K562 (cell line): ENCODE data around the gene RNF168. TPM values are rescaled to one million over a fixed set of nuclear protein-coding genes. Genes with fewer than 3 reads are reported as not detected.

Experiments used
- GABPA ChIP-seq: fragments of 200-800 bp; sonication (Bioruptor generic); conservative IDR thresholded peaks from 2 replicates; pipeline ENCODE4 v1.6.1; 2016; ENCODE audit warnings: low read depth, missing genetic modification characterization, missing compliant biosample characterization
- HDGF ChIP-seq: fragments of 450-650 bp; IDR thresholded peaks from 2 replicates; pipeline ENCODE4 v1.6.1; 2016
- KDM1A ChIP-seq, 2 experiments: fragments of 450-650 bp; IDR thresholded peaks; 2 replicates each; pipeline ENCODE4 v1.6.1; 2016; ENCODE audit warnings: mild to moderate bottlenecking in 2 of 2
- MNT ChIP-seq, 2 experiments: fragments of 450-650 bp; conservative IDR thresholded peaks; 2 replicates each; pipeline ENCODE4 v1.6.1; 2017; ENCODE audit warnings: mild to moderate bottlenecking in 2 of 2, moderate library complexity in 2 of 2
- PHB ChIP-seq: fragments of 250-450 bp; sonication (Bioruptor Pico); IDR thresholded peaks from 2 replicates; pipeline ENCODE4 v1.5.0; 2021
- POLR2B ChIP-seq: fragments of 450-650 bp; IDR thresholded peaks from 2 replicates; pipeline ENCODE4 v1.6.1; 2018; ENCODE audit warnings: low read depth; ENCODE audit not compliant: partially characterized antibody
- POLR2H ChIP-seq: IDR thresholded peaks from 2 replicates; pipeline ENCODE4 v1.6.1; 2016; ENCODE audit warnings: missing genetic modification characterization, low read depth, mild to moderate bottlenecking, control low read depth, missing compliant biosample characterization, moderate library complexity
- RBM15 ChIP-seq: fragments of 200-400 bp; formaldehyde crosslinking; IDR thresholded peaks from 2 replicates; pipeline ENCODE4 v1.6.1; 2018; ENCODE audit warnings: mild to moderate bottlenecking, low read length, moderate library complexity; ENCODE audit not compliant: insufficient read depth
- RREB1 ChIP-seq: fragments of 250-450 bp; sonication (Bioruptor Pico); IDR thresholded peaks from 2 replicates; pipeline ENCODE4 v1.4.0; 2020
- SIX5 ChIP-seq, 2 experiments: IDR thresholded peaks; 2 replicates each; pipeline ENCODE4 v1.6.1; 2011; ENCODE audit warnings: low read length in 2 of 2, borderline replicate concordance in 1 of 2, low read depth in 1 of 2, mild to moderate bottlenecking in 1 of 2, moderate library complexity in 1 of 2; ENCODE audit not compliant: insufficient read depth in 1 of 2
- SRSF7 ChIP-seq: fragments of 200-400 bp; formaldehyde crosslinking; optimal IDR thresholded peaks from 2 replicates; pipeline ENCODE3; 2017; ENCODE audit warnings: mild to moderate bottlenecking, low read depth, low read length
- STAT5A ChIP-seq: IDR thresholded peaks from 2 replicates; pipeline ENCODE4 v1.6.1; 2012; ENCODE audit warnings: low read length, inconsistent platforms, borderline replicate concordance
- TAF9B ChIP-seq: fragments of 450-650 bp; IDR thresholded peaks from 2 replicates; pipeline ENCODE4 v1.6.1; 2018; ENCODE audit warnings: mild to moderate bottlenecking; ENCODE audit not compliant: partially characterized antibody
- ZNF175 ChIP-seq: fragments of 200-800 bp; sonication (Bioruptor generic); IDR thresholded peaks from 2 replicates; pipeline ENCODE4 v1.6.1; 2016; ENCODE audit warnings: low read depth, mild to moderate bottlenecking, missing genetic modification characterization, missing compliant biosample characterization
- ZNF436 ChIP-seq: fragments of 250-450, 450-650 bp; sonication (Bioruptor Pico); formaldehyde crosslinking; IDR thresholded peaks from 2 replicates; pipeline ENCODE4 v1.7.0; 2020; ENCODE audit warnings: mild to moderate bottlenecking
- ZNF778 ChIP-seq: fragments of 450-650 bp; formaldehyde crosslinking; IDR thresholded peaks from 2 replicates; pipeline ENCODE4 v1.4.0; 2020; ENCODE audit warnings: mild to moderate bottlenecking, moderate library complexity
- polyA plus RNA-seq, 8 experiments: library from polyadenylated mRNA; depleted of rRNA in 4 of 8; stranded (reverse) in 5 of 8; unstranded in 3 of 8; fragments of >200 nt; fragmentation: Nextera tagmentation in 2 of 8; fragmentation: Illumina TruSeq in 1 of 8; extraction: Ambion mirVana in 2 of 8; extraction: Trizol in 1 of 8; gene quantifications; 2 replicates each; pipeline versions ENCODE4 v1.2.1 to v1.2.3, GENCODE V29; 2011 to 2014; ENCODE audit warnings: inconsistent platforms in 1 of 8, missing spikeins in 1 of 8
- total RNA-seq, 7 experiments: library from RNA; depleted of rRNA in 6 of 7; stranded (reverse); fragments of >200 nt in 6 of 7; fragmentation: Illumina TruSeq in 2 of 7; extraction: Trizol in 2 of 7; gene quantifications; 2 replicates each; pipeline versions ENCODE4 v1.2.1 to v1.2.3, GENCODE V29; 2011 to 2021; ENCODE audit warnings: low replicate concordance in 1 of 7
- TF ChIP-seq, protein P1 (sequence below): fragments of 450-650 bp; IDR thresholded peaks from 2 replicates; pipeline ENCODE4 v1.6.1; 2016
- TF ChIP-seq, protein P2 (sequence below): fragments of 250-450 bp; sonication (Bioruptor Pico); IDR thresholded peaks from 2 replicates; pipeline ENCODE4 v1.4.0; 2020; ENCODE audit warnings: mild to moderate bottlenecking, moderate library complexity

Gene RNF168
- total and polyA plus RNA-seq, 9 of the 15 experiments (the other 6 are each of a cell fraction or from before 2014, with no cell fraction given), result 6.0 to 32.1 (median 16.6) TPM

GRCh38 chr3:196432137-196432879 is 71.3 kb downstream of the RNF168 start, which contains the start of gene UBXN7 (continued):
- TF ChIP-seq SRSF7 (no peak), ZNF175 (CRISPR knock-in tag) (no peak), RBM15 (no peak), ZNF436 (CRISPR knock-in tag) (no peak), ZNF778 (CRISPR knock-in tag) (no peak), POLR2B (peak; percentile 76), MNT (conservative IDR thresholded peaks at IDR 0.05) (peak; percentile 78 to 90), GABPA (tag) (no peak), TAF9B (peak; percentile 33), HDGF (no peak), SIX5 (IDR thresholded peaks at IDR 0.05; ENCODE audit: borderline replicate concordance in 1 of 2, insufficient read depth in 1 of 2, low read depth in 1 of 2, low read length in 2 of 2) (no peak), PHB (no peak), STAT5A (no peak), RREB1 (no peak), POLR2H (no peak; the same call in 1 of the 2 replicates), KDM1A (IDR thresholded peaks at IDR 0.05) (no peak)
- TF ChIP-seq, protein P1, sequence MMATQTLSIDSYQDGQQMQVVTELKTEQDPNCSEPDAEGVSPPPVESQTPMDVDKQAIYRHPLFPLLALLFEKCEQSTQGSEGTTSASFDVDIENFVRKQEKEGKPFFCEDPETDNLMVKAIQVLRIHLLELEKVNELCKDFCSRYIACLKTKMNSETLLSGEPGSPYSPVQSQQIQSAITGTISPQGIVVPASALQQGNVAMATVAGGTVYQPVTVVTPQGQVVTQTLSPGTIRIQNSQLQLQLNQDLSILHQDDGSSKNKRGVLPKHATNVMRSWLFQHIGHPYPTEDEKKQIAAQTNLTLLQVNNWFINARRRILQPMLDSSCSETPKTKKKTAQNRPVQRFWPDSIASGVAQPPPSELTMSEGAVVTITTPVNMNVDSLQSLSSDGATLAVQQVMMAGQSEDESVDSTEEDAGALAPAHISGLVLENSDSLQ, result no peak
- TF ChIP-seq, protein P2, sequence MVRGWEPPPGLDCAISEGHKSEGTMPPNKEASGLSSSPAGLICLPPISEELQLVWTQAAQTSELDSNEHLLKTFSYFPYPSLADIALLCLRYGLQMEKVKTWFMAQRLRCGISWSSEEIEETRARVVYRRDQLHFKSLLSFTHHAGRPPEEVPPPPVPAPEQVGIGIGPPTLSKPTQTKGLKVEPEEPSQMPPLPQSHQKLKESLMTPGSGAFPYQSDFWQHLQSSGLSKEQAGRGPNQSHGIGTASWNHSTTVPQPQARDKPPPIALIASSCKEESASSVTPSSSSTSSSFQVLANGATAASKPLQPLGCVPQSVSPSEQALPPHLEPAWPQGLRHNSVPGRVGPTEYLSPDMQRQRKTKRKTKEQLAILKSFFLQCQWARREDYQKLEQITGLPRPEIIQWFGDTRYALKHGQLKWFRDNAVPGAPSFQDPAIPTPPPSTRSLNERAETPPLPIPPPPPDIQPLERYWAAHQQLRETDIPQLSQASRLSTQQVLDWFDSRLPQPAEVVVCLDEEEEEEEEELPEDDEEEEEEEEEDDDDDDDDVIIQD (CRISPR knock-in tag), result no peak
